HG03575 (cell line): Measurements from ENCODE around the gene ZBTB47.

ENCODE experiments used
- ATAC-seq: cut with Tn5 transposase; IDR thresholded peaks from one replicate; pipeline ENCODE4 v1.9.1; 2021; ENCODE audit not compliant: unreplicated experiment, insufficient number of reproducible peaks, low FRiP score; ENCODE audit errors: extremely low read depth

Gene ZBTB47

DNA sequence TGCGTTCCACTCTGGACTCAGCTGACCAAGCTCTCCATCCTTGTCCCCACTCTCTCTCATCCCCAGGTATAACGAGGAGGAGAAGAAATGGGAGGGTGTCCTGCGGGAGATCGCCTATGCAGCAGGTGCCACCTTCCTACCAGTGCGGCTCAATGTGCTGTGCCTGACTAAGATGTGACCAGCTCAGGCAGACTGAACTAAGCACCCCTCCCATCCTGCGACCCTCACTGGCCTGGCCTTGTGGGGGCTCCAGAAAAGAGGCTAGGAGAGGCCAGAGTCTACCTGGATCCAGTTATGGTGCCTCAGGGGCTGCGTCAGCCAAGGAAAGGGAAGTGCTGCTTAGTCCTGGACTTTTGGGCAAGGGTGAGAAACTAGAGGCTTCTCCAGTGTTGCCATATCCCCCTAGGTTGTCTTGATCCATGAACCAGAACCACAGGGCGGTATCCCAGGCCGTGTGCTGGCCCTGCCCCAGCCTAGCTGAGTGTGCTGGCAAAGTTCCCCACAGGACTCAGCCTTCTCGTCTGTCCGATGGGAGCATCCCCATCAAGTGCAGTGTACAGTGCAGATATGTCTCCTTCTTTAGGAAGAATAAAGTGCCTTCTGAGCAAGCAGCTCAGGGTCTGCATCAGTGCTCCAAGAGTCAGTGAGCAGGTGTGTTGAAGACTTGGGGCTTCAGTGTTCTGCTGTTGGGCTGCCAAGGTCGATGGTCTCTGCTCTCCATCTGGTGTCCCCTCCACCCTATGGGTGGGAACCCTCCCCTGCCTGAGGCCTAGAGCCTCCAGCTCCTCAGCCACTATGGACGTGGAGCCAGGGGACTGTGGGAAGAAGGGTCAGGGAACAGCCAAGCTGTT, 38.5 kb downstream of the ZBTB47 start:
- no peak for ATAC-seq

DNA sequence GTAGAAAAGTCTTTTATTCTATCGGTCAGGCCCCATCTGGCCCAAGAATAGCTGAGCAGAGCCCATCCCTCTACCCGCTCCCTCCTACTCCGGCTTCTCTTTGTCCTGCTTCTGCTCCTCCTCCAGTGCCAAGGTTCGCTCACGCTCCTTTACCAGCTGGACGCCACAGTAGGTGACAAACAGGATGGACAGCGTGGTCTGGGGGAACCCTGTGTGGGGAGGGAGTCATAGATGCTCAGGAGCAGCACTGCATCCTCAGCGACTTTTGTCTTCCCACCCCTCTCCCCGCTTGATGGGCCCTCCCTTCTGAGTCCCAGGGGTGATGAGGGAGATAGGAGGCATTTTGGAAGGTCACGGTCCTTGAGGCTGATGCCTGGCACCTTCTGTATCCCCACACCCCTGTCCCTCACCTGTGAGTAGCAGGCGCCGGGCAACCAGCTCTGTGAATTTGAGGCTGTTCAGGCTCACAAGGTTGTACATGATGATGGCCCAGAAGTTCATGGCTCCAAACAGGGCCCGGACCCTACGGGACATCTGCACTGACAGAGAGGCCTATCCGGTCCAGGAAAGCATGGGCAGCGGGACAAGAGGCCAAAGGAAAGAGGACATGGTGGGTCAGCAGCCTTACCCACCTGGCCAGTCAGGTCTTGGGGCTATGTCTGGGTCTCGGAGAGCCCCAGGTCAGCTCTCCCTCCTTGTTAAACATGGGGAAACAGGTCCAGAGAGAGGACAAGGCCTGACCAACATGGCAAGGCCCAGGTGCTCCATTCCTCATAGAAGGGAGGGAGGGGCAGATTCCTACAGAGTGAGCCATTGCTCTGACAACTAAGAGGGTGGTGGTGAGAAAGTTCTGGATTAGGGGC, 39.4 kb downstream of the ZBTB47 start:
- no peak for ATAC-seq

DNA sequence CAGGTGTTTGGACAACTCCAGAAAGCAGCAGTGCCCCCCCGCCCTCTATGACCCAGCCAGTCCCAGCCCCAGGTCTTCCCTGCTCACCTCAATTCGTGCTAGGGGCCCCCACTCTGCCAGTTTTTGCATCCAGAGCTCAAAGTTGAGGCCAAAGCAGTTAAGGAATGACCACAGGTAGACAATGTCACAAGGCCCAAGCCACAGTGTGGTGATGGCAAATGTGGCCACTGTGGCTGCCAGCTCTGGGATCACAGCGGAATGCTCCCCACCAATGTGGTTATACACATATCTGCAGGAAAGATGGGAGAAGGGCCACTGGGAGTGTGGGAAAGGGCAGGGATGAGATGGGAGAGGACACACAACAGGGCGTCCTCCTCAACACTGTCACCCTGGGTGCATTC, 40.0 kb downstream of the ZBTB47 start:
- ATAC-seq: no peak

DNA sequence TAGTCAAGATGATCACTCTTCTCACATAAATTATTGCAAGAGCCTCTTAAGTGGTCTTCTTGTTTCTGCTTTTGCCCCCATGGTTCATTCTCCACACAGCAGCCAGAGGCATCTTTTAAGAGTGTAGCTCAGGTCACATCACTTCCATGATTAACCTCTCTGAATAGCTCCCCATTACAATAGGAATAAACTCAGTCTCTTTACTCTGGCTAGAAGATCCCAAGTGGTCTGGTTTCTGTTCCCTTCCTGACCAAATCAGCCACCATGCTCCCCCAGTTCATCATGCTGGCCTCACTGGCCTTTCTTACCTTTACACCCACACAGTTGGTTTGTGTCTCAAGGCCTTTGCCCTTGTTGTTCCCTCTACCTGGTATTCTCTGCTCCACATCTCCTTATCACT, 40.9 kb downstream of the ZBTB47 start:
- ATAC-seq: no peak

DNA sequence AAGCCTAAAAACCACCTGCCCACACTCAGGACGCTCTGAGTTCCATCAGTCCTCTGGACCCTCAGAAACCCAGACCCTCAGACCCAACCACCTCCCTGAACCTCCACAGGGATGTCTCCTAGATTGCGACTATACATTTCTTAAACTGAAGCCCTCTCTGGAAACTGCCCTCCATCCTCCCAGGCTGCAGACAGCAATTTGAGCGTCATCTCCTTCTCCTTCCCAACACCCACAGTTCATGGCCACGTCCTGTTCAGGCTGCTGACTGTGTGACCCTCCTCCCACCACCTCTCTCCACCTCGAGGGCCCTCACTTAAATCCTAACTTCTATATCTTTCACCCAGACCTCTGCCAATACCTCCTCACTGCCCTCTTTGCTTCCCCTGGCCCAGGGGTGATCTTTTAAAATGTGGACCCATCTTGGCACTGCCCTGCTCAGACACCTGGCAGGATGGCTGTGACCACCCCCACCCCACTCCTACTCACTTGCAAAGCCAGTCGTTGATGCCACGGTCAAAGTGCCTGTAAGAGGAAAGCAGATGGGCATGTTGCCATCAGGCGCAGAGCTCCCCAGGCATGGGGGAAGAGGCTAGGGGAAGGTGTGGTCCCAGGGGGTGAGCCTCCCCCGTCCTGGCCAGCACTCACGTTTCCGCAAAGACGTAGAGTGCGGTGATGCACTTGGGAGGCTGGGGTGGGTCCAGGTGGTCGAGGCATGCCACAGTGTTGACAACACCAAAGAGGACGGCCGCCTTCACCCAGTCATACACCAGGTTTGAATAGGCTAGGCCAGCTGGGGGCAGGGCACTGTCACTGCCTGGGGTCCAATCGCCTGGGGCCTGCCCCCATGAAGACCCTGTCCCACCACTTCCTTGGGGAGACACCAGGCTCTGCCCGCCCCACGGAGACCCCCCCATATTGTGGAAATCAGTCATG, 43.1 kb downstream of the ZBTB47 start:
- no peak for ATAC-seq

DNA sequence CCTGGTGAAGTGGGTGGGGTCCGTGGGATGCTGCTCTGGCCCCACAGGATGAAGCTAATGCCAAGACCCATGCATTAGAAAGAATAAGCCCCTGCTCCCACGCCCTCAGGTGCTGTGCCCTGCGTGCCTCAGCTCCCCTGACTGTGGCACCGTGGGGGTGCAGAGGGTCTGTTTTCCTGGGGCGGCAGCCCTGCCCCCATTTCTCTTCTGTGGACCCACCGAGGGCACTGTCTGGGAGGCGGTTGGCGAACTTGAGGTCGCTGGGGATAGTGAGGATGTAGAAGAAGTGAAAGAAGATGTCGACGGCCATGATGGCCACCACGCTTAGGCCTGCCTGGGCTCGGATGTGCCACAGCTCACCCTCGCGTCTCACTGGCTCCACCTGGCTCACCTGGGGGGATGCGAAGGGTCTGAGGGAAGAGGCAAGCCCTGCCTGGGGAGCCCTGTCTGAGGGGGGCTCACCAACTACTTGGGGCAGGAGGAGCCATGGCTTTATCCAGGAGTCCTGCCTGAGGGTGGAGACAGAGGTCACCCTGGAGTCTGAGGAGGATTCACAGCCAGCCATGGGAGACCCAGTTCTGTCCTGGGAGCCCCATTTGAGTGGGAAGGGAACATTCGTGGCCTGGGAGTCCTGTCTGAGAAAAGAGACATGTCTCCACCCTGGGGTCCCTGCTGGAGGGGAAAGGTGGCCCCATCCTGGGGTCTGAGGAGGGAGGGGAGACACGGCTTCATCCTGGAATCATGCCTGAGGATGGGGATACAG, 44.0 kb downstream of the ZBTB47 start:
- ATAC-seq: no peak

DNA sequence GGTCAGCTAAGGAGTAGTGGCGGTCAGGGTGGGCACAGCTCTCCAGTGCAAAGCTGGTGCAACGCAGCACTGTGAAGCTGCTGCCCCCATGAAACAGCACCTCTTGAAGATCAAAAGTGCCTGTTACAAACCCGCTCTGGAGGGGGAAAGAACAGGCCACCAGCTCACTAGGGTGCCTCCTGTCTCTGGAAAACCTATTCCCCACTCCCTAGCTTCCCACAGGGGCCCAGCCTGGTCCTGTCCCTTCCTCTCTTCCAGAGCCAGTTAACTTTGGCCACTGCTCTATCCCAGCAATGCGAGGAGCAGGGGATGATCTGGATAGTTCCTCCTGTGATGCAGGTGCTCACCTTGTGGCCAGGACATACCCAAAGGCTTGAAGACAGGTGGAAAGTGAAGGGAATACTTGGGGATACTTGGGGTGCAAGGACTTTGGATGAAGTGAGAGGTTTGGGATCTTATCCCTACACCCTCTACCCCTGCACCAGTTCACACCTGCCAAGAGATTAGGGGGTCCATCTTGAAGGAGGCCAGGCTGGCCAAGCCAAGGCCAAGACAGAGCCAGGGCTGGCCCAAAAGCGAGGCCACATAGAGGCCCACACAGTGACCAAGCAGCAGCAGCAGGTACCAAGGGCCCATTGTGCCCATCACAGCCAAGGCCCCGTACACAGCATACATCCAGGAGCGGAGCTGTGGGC, 44.9 kb downstream of the ZBTB47 start:
- no peak for ATAC-seq

DNA sequence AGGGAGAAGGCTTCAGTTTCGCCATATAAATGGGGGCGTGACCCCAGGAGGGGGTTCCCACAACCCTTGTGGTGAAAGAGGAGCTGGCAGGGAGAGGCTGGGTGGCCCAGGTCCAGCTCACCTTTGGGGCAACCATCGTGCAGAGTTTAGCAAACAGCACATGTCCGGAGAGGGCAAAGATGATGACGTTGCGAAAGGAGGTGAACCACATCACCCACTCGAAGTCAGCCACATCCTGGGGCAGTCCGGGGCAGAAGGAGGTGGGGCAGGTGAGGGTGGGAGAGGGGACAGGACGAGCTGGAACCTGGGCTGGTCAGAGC, 45.4 kb downstream of the ZBTB47 start:
- ATAC-seq: no peak

DNA sequence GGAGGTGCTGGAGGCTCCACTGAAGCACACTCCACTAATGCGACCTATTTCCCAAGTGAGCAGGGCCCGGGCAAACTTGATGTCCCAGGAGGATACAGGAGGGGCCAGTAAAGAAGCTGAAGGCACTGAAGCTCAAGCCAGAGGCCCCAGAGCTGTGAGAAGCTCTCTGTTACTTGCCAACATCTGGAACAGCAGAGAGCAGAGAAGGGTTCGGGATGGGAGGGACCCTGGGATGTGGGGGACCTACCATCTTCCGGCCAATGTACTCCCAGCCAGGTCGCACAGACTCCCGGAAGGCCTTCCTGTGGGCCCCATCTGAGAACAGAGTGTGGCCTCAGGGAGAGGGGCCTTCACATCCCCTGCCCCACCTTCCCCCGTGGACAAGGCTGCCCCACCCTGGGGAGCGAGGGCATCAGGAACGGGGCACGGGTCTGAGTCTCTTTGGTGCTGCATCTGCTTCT, 46.0 kb downstream of the ZBTB47 start:
- no peak for ATAC-seq

DNA sequence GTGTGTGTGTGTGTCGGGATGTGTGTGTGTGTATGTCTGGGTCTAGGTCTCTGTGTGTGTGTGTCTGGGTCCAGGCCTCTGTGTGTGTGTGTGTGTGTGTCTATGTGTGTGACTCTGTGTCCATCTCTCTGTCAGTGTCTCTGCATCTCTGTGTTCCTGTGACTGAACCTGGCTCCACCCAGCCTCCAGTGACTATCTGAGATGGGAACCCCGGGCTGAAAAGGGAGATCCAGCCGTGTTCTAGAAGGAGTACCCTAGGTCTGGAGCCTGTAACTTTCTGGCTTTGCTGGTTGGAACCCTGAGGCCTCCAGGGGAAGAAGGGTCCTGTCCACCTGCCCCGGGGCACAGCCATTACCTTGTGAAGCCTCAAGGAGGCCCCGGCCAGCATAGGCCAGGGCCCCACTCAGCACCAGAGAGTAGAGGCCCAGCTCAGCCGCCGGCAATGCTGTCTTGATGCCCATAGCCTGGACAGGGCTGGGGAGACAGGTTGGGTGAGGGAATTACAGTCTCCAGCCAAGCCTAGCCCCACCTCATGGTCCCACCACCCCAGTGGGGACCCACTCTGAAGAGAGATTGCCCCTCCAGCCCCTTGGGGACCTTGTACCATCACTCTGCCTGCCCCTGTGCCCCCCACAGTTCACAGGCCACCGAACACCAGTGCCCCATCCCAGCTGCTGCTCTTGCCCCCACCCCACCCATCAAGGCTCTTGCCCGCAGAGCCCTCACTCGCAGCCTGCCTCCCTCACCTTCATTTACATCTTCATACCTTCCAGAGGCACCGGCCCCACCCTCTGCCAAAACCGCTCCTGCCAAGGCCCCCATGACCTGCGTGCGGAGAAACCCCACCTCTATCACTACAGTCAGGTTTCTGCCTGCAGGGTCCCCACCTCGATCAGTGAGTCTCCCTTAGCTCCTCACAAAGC, 47.1 kb downstream of the ZBTB47 start:
- no peak for ATAC-seq

DNA sequence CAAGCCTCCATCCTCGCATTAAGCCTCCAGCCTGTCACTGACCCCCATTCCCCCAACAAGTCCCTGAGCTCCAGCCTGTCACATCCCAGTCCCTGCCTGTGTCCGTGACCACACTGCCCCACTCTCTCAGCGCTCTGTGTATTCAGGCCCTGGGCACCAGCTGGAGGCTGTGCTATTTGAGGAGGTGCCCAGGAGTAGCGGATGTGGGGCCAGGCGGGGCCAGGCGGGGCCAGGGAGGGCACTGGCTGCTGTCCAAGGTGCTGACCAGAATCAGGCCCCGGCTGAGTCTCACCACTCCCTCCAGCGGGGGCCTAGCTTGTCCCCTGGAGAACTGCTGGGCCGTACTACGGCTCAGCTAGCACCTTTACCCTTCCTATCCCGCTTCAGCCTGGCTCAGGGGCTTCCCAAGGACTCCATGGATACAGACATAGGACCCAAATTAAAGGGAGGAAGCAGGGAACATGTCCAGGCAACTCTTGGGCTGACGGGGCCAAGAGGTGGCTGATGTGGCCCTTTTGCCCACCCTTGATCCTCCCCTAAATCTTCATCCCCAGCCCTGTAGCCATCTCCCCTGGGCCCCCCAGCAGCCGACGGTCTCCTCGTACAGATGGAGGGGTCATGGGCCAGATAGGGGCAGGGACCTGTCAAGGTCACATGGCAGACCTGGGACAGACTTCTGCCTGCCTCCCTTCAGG, 48.0 kb downstream of the ZBTB47 start:
- ATAC-seq: no peak

DNA sequence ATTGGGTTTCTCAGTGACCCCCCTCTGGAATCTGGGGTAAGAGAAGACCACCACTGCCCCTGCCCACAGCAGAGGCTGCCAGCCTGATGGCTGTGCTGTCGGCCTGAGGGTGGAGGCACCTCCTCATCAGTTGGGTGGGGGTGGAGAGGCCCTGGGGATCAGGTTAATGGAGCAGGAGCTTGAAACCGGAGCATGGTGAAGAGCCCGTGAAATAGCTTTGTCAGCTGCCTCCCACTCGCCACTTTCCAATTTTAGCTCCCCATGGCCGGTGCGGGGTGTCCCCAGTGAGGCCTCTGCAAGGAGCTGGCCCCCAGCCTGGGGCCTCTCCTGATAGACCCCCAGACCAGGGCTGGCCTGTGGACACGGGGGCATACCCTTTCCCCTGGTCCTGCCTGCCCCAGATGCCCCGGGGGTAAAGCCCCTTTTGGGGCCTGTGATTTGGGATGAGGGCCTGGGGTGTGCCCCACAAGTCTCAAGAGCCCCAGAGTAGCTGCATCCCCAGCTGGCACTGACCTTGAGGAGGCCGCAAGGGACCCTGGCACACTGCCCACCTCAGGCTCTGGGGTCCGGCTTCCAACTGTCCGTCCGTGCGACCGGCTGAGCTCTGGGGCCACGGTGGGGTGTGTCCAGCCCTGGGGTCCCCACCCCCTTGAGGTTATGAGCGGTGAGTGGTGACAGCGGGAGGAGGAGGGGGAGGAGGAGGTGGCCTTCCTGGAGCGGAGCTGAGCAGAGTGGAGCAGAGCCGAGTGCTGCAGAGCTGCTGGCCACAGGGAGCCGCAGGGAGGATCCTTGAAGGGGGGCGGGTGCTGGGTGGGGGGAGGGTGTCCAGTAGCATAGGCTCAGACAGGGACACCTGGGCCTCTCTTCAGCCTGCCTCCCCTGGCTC, 48.8 kb downstream of the ZBTB47 start, which contains the start of gene HHATL:
Gene HHATL (minus strand): TSS at position 733 of the 886 bp plus-strand sequence. CDS start 1,972 bp downstream, outside the sequence.
- ATAC-seq: no peak

DNA sequence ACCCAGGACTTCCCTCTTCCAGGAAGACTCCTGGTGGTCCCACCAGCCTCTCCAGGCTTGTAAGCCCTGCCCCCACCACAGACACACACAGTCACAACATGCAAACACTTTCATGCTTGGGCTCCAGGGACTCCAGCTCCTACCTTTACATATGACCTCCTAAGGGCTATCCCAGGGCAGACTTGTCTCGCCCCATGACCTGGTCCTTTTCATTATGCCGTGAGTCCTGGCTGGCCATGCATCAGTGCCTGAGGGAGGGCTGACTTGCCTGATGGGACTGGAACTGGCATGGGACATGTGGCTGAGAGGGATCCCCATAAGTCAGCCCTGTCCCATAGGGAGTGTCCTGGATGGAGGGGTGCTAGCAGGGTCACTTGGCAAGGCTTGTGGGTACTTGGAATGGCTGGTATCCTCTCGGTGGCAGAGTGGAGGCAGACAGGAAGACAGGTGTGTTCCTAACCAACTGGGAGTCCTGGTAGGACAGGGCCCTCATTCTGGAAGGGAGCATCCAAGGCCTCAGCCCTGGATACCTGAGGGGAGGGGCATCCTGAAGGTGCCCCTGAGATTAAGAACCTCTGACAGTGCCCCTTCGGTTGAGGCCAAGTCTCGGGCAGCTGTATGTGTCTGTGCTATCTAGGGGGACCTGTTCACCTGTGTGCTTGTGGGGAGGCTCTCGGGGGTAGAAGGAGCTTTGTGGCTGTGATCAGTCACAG, 49.6 kb downstream of the ZBTB47 start:
- no peak for ATAC-seq

DNA sequence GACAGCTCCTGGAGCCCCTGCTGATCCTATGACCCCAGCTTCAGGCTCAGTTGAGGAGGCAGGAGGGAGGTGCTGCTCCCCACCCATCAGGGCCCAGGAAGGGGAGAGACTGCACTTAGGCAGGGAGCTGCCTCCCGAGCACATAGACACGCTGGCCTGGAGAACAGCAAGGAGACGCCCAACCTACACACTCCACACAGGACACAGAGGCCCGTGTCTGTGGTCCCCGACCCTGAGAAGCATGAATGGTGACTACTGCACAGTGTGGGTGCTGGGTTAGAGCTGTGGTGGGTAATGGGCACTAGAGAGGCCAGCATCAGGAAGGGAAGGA, 50.2 kb downstream of the ZBTB47 start:
- no peak for ATAC-seq
